ENCODE measurements around the gene SERTAD4. TPM values are rescaled to one million over a fixed set of nuclear protein-coding genes. Genes with fewer than 3 reads are reported as not detected.

SERTAD4 gene
- total RNA-seq, 4 donors from 2014 or later: 1.8 to 2.6 (median 2.1) TPM

DNA sequence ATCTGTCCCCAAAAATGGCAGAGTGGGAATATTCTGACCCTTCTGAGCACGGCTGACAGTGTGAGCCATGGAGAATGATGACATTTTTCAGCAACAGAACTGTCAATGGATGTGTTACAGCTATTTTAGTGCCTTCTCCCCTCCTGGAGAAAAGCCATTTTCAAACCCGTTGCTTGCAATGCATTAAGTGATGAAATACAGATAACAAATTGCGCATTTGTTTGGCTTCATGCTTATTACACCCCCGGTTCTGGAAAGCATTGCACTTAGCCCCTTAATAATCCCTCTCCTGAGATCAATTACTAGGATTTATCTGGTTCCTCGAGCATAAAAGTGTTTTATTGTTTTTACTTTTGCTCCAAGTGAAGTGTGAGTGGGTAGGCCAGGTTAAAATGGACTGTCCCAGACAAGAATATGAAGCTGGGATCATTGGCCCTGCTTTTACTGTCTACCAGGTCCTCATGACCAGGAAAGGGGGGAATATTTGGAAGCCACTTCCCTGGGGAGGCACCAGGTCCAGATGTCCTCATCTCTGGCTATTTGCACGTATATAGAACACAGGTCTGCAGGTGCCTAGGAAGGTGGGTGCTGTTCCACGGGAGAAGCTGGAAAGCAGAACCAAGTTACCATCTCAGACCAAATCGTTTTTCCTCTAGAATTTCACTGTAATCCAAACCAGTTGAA is 58.6 kb downstream of the SERTAD4 start:
- peaks cover 42 to 47% (median 45%) of the 10 kb centered on the region in 4 donors for H3K4me1 ChIP-seq
- TF ChIP-seq EP300 (IDR thresholded peaks at IDR 0.05) (no peak), POLR2A (IDR thresholded peaks at IDR 0.05; ENCODE audit: low read depth) (no peak), POLR2AphosphoS5 (IDR thresholded peaks at IDR 0.05) (no peak)
- TF ChIP-seq, protein P1, sequence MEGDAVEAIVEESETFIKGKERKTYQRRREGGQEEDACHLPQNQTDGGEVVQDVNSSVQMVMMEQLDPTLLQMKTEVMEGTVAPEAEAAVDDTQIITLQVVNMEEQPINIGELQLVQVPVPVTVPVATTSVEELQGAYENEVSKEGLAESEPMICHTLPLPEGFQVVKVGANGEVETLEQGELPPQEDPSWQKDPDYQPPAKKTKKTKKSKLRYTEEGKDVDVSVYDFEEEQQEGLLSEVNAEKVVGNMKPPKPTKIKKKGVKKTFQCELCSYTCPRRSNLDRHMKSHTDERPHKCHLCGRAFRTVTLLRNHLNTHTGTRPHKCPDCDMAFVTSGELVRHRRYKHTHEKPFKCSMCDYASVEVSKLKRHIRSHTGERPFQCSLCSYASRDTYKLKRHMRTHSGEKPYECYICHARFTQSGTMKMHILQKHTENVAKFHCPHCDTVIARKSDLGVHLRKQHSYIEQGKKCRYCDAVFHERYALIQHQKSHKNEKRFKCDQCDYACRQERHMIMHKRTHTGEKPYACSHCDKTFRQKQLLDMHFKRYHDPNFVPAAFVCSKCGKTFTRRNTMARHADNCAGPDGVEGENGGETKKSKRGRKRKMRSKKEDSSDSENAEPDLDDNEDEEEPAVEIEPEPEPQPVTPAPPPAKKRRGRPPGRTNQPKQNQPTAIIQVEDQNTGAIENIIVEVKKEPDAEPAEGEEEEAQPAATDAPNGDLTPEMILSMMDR (IDR thresholded peaks at IDR 0.05): no peak
- WGBS: 54% methylated on average over 8 of the region's 8 CpGs
- no peak for DNase-seq (ENCODE audit: extremely low spot score)
- intact Hi-C loops (cut with DNase I): loop anchor here (5.0 kb wide), 1 partner anchor 59 kb away; the partner anchor contains the start of gene SERTAD4
- H3K4me3 ChIP-seq: no peak overlapping the region
- no peaks in the 10 kb centered on the region for H3K36me3 ChIP-seq
- peak overlapping the region in 1 of 4 donors; percentile 77 for H3K27ac ChIP-seq (replicated peaks in 1 of 4)
- no peaks in the 10 kb centered on the region for H3K27me3 ChIP-seq
- no peaks in the 10 kb centered on the region for H3K9me3 ChIP-seq

DNA sequence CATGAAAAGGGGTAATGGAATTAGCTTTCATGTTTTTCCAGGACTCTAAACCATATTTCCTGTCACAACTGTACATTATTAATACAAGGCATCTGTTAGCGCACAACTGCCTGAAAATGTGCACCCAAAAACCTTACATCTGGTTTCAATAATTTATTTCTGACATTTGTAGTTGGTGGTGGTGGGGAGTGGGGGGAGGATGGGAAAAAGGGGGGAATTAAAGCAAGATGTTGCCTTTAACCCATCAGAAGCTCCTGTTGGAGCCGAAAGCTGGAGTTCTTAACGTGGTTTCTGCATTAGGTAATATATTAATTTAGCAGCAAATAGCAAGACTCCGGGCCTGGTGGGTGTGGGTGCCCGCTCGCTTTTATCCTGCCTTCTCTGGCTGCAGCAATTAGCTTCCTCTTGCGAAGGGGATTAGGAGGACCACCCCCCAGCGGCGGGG is 59.2 kb downstream of the SERTAD4 start:
- no peaks in the 10 kb centered on the region for H3K9me3 ChIP-seq
- peak overlapping the region; percentile 70 to 82 (median 80) for H3K27ac ChIP-seq (replicated peaks in 1 of 4)
- DNase-seq (ENCODE audit: extremely low spot score): no peak
- peak overlapping the region; percentile 49 to 63 (median 56) for H3K4me3 ChIP-seq
- peaks cover 42 to 47% (median 45%) of the 10 kb centered on the region in 4 donors for H3K4me1 ChIP-seq
- H3K36me3 ChIP-seq: no peaks in the 10 kb centered on the region
- WGBS: 34% methylated on average over 5 of the region's 9 CpGs
- H3K27me3 ChIP-seq: no peaks in the 10 kb centered on the region
- TF ChIP-seq EP300 (IDR thresholded peaks at IDR 0.05): no peak
- TF ChIP-seq POLR2A (IDR thresholded peaks at IDR 0.05; ENCODE audit: low read depth): no peak
- TF ChIP-seq, protein P1 (IDR thresholded peaks at IDR 0.05): no peak
- TF ChIP-seq POLR2AphosphoS5 (IDR thresholded peaks at IDR 0.05): no peak
- intact Hi-C loops (cut with DNase I): loop anchor here (5.0 kb wide), 1 partner anchor 60 kb away; the partner anchor contains the start of gene SERTAD4

DNA sequence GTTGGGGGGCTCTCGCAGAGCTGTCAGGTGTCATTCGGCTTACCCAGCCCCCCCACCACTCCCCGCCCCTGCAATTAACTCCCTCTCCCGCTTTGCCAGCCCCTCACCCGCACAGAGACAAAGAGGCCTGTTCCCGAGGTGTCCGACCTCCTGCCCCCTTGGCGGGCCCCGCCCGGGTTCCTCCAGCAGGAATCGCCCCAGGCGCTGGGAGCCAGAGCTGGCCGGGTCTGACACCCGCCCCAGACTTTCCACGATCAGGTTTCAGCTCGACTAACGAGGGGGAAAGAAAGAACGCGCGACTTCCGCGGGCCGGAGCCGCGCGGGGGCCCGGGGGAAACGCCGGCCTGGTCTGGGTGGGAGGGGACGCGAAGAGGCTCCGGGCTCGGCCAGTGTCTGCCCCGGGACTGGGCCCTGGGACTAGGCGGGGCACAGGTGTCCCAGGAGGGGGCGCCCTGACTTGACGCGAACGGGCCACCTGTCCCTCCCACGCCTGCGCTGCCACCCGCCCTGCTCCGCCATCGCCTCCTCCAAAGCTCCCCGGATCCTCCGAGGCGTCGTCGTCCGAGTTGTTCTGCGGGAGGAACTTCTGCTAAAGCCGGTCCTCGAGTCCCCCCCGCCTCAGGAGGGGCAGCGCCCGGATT is 59.8 kb downstream of the SERTAD4 start:
- no peak for DNase-seq (ENCODE audit: extremely low spot score)
- intact Hi-C loops (cut with DNase I): loop anchor here (5.0 kb wide), 1 partner anchor 60 kb away; the partner anchor contains the start of gene SERTAD4
- H3K4me1 ChIP-seq: peaks cover 42 to 47% (median 45%) of the 10 kb centered on the region in 4 donors

DNA sequence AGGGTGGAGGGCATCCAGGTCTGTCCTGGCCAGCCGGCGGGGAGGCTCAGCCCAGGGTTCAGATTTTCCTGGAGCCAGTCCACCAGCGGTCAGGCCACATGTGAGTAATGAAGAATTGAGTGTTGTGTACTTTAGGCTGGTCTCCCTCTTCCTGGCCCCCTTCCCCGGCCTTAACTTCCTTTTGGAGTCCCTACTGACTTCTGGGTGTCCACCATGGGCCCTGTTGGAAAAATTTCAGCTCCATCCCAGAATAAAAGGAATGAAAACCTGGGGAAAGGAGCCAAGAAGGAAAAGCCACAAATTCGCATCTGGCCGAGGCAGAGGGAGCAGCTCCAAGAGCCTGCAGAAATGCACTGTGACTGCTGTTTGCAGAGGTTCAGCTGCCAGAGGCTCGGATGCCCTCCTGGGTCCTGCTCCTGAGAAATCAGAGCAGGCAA is 60.6 kb downstream of the SERTAD4 start:
- peak overlapping the region; percentile 49 to 63 (median 56) for H3K4me3 ChIP-seq
- WGBS: 5% methylated on average over 6 of the region's 7 CpGs
- intact Hi-C loops (cut with DNase I): loop anchor here (5.0 kb wide), 1 partner anchor 61 kb away; the partner anchor contains the start of gene SERTAD4

More for the DNA sequence above, 59.8 kb downstream of the SERTAD4 start:
- TF ChIP-seq EP300 (IDR thresholded peaks at IDR 0.05) (no peak), POLR2A (IDR thresholded peaks at IDR 0.05; ENCODE audit: low read depth) (no peak), POLR2AphosphoS5 (IDR thresholded peaks at IDR 0.05) (no peak)
- TF ChIP-seq, protein P1 (IDR thresholded peaks at IDR 0.05): peak; percentile 32 to 43 (median 36)
- no peaks in the 10 kb centered on the region for H3K9me3 ChIP-seq
- H3K4me3 ChIP-seq: peak overlapping the region; percentile 49 to 63 (median 56)
- no peaks in the 10 kb centered on the region for H3K36me3 ChIP-seq
- WGBS: 5% methylated on average over 20 of the region's 56 CpGs
- H3K27ac ChIP-seq (replicated peaks in 1 of 4): peak overlapping the region; percentile 70 to 82 (median 80)
- H3K27me3 ChIP-seq: no peaks in the 10 kb centered on the region

More for the DNA sequence above, 60.6 kb downstream of the SERTAD4 start:
- H3K36me3 ChIP-seq: no peaks in the 10 kb centered on the region
- peaks cover 42 to 47% (median 46%) of the 10 kb centered on the region in 4 donors for H3K4me1 ChIP-seq
- TF ChIP-seq POLR2AphosphoS5 (IDR thresholded peaks at IDR 0.05): peak; percentile 7 to 35
- TF ChIP-seq EP300 (IDR thresholded peaks at IDR 0.05): no peak
- TF ChIP-seq, protein P1 (IDR thresholded peaks at IDR 0.05): no peak
- H3K27me3 ChIP-seq: no peaks in the 10 kb centered on the region
- no peak for DNase-seq (ENCODE audit: extremely low spot score)
- H3K27ac ChIP-seq (replicated peaks in 1 of 4): peak overlapping the region; percentile 70 to 82 (median 80)
- H3K9me3 ChIP-seq: no peaks in the 10 kb centered on the region

Measured in esophagus muscularis mucosa (tissue), 4 donors.